ENCODE results near the gene PAPPA. TPM values are rescaled to one million over a fixed set of nuclear protein-coding genes. Genes with fewer than 3 reads are reported as not detected.

The PAPPA gene
- polyA plus RNA-seq, 1 of the 3 experiments (the other 2 are of a cell fraction) = 44.5 TPM

GRCh38 chr9:116352958-116353357 lies 199.4 kb downstream of the PAPPA start:
- Histone ChIP-seq H3K27ac (ENCODE audit: low read depth in 2 of 2, low read length in 1 of 2) (no peak overlapping the region), H3F3A (replicated peaks; ENCODE audit: insufficient read depth) (peaks cover 9% of the 10 kb centered on the region), H3K4me2 (no peak overlapping the region), H3K4me3 (ENCODE audit: low read depth in 2 of 2, low read length in 1 of 2) (no peak overlapping the region), H2AFZ (ENCODE audit: low read depth) (no peak overlapping the region), H4K20me1 (ENCODE audit: insufficient read depth) (peaks cover 13% of the 10 kb centered on the region; the same call in 1 of the 2 replicates), H3K36me3 (replicated peaks in 1 of 2; ENCODE audit: control insufficient read depth in 1 of 2, insufficient read depth in 2 of 2, low read length in 1 of 2) (peaks cover 74 to 96% of the 10 kb centered on the region in 2 experiments), H3K27me3 (ENCODE audit: insufficient read depth) (no peaks in the 10 kb centered on the region), H3K79me2 (ENCODE audit: insufficient read depth) (no peaks in the 10 kb centered on the region), H3K9me3 (no peaks in the 10 kb centered on the region), H3K9ac (no peak overlapping the region), H3K9me2 (no peaks in the 10 kb centered on the region), H3K4me1 (ENCODE audit: control insufficient read depth in 1 of 2, insufficient read depth in 2 of 2, low read depth in 1 of 2, low read length in 1 of 2) (no peaks in the 10 kb centered on the region; a peak in 1 of 4 replicates)
- TF ChIP-seq ELF1 (IDR thresholded peaks at IDR 0.05) (no peak), JUND (IDR thresholded peaks at IDR 0.05) (no peak), GABPA (IDR thresholded peaks at IDR 0.05; ENCODE audit: low read depth) (no peak), ZBTB33 (IDR thresholded peaks at IDR 0.05; ENCODE audit: borderline replicate concordance, low read depth) (no peak), USF1 (IDR thresholded peaks at IDR 0.05; ENCODE audit: borderline replicate concordance, low read depth) (no peak), CHD2 (IDR thresholded peaks at IDR 0.05; ENCODE audit: low read length, partially characterized antibody) (no peak), MXI1 (IDR thresholded peaks at IDR 0.05; ENCODE audit: low read depth, low read length) (no peak)
- DNase-seq = no peak
- CTCF ChIA-PET = interaction anchor here (1.1 kb wide), 2 partner anchors 12 to 45 kb away, joined by 3 read pairs; no protein-coding TSS in a partner anchor
- WGBS (ENCODE audit: low lambda C conversion rate) = 95% methylated on average over 3 of the region's 3 CpGs
- POLR2A ChIA-PET = no interaction called here

GRCh38 chr9:116355153-116355921 lies 201.7 kb downstream of the PAPPA start:
- no peaks in the 10 kb centered on the region for H3K9me3 ChIP-seq
- peaks cover 20% of the 10 kb centered on the region for H4K20me1 ChIP-seq (ENCODE audit: insufficient read depth)
- H3K79me2 ChIP-seq (ENCODE audit: insufficient read depth) = no peaks in the 10 kb centered on the region
- no peak overlapping the region for H2AFZ ChIP-seq (ENCODE audit: low read depth)
- CTCF ChIA-PET = interaction anchor here (1.0 kb wide), 1 partner anchor 10 kb away, joined by 4 read pairs; no protein-coding TSS in a partner anchor
- H3F3A ChIP-seq (replicated peaks; ENCODE audit: insufficient read depth) = peaks cover 11% of the 10 kb centered on the region
- no peaks in the 10 kb centered on the region; a peak in 1 of 4 replicates for H3K4me1 ChIP-seq (ENCODE audit: control insufficient read depth in 1 of 2, insufficient read depth in 2 of 2, low read depth in 1 of 2, low read length in 1 of 2)
- H3K4me3 ChIP-seq (ENCODE audit: low read depth in 2 of 2, low read length in 1 of 2) = no peak overlapping the region
- H3K27me3 ChIP-seq (ENCODE audit: insufficient read depth) = no peaks in the 10 kb centered on the region
- H3K36me3 ChIP-seq (replicated peaks in 1 of 2; ENCODE audit: control insufficient read depth in 1 of 2, insufficient read depth in 2 of 2, low read length in 1 of 2) = peaks cover 73 to 90% of the 10 kb centered on the region in 2 experiments
- 93% methylated on average over 11 of the region's 11 CpGs for WGBS (ENCODE audit: low lambda C conversion rate)
- no peak overlapping the region for H3K9ac ChIP-seq
- TF ChIP-seq REST (IDR thresholded peaks at IDR 0.05; ENCODE audit: low read depth, low read length) (peak; percentile 70; the same call in 1 of the 2 replicates), RXRA (IDR thresholded peaks at IDR 0.05; ENCODE audit: borderline replicate concordance, low read depth) (no peak)
- no peaks in the 10 kb centered on the region for H3K9me2 ChIP-seq
- DNase-seq = no peak
- POLR2A ChIA-PET = no interaction called here
- no peak overlapping the region for H3K27ac ChIP-seq (ENCODE audit: low read depth in 2 of 2, low read length in 1 of 2)
- no peak overlapping the region for H3K4me2 ChIP-seq
